Suppressor macrophage treated with lipopolysaccharide for 4 hours (primary cell): ENCODE results near the gene C1orf198.
"Not testable (repeated sequence)": the region's sequence is repeated elsewhere in the genome, so short reads cannot be mapped to it uniquely, and the experiment has no call there.

Source experiments
- DNase-seq: peaks from one replicate; pipeline ENCODE4 v3.0.0-alpha.2; 2020

C1orf198 gene

DNA sequence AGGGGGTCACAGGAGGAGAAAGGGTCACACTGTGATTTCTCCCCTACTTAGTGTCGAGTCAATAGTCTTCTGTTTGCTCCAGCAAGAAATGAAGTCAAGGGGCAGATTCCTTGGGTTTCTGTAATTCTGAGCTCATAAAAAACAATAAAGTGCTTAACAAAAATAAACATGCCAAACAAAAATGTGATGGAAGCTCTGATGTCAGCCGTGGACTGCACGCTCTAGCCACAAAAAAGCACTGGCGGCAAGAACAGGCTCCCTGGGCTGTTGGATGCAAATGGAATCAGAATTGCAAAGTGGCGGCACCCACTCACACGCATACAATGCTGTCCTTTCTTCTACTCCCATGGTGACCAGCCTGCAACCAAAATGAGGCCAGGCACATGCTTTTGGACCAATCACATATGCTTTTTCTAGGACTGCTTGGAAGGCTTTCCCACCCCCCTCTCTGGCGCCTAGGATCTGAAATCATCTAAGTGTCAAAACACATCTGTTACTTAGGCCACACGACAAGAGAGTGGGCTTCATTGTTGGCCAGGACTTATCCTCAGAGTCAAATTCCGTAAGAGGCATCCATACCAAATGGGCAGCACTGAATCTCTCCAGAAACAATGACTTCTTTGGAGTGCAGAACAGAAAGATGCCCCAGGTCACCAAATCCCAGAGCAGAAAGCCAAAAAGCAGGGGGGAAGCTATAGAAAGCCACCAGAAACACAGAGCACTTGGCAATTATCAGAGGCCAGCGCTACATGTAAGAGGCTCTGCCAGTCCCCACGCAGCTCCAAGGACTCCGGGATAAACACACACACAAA is 9.2 kb downstream of the C1orf198 start:
- DNase-seq: no peak

DNA sequence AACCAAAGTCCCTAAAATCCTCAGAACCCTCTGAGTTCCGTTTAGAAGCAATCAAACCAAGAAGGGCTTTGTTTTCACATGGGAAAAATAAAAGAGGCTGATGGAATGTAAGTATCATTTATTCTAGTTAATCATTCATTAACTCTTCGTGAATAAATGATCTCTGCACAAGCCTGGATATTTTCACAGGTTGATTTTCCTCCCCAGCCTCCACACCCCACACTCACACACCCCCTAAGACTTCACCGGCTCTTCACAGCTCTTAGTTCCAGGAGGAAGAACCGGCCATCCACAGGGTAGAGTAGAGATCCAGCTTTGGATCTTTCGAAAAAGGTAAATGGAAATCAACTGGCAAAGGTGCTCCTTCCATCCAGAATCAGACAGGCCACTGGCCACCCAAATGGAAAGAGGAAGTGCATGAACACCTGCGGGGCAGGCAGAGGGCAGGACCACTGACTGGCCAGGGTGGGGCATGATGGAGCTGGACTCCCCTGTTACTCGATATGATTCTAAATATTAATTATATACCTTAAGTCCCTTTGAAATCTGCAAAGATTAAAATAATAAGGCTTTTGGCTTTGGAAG is 10.0 kb downstream of the C1orf198 start:
- DNase-seq: no peak

DNA sequence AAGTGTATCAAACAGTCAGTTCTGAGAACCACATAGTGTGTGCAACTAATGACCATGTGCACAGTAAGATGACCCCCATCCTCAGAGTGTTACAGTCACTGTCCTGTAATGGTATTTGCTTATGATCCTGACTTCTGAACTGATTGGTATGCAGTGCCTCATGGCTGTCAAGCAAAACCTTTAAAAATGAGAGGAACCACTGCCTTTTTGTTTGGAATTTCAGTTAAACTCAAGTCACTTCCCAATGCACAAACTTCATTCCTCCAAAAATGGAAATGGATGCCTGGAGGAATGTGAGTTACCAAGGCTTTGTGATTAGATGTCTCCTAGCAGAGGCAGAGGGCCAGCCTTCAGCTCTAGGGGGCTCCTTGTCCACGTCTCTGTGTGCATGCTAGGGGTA is 10.5 kb downstream of the C1orf198 start:
- DNase-seq: no peak

DNA sequence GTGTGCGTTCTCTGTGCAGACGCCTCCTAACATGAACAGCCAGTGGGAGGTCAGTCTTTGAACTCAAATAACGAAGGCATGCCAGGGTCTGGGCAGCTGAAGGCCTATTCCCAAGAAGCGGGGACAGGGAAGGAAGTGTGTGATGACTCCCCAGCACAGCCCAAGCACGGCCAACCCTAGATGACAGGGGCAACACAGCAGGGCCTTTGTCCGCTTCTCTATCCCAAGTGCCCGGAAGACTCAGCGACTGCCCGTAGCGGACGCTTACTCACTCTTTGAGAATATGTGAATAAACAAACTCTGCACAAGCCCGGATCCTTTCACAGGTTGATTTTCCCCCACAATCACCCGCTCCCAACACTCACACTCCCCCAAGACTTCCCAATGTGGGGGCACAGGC is 11.2 kb downstream of the C1orf198 start:
- DNase-seq: no peak

DNA sequence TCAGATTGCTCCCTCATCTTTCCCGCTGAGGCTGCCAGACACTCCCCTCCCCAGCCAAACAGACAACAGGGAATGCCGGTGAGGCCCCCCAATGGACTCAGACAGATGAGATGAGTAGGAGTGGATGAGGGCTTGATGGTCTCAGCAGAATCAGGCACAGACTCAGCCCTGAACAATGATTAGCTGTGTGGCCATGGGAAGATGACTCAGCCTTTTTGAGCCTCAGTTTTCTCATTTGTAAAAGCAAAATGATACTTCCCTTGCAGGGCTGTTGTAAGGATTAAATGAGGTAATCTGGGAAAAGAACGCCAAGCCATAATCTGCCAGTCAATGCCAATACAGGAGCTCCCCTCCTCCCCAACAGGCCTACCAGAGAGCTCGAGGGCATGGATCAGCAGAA is 12.4 kb downstream of the C1orf198 start:
- DNase-seq: no peak

DNA sequence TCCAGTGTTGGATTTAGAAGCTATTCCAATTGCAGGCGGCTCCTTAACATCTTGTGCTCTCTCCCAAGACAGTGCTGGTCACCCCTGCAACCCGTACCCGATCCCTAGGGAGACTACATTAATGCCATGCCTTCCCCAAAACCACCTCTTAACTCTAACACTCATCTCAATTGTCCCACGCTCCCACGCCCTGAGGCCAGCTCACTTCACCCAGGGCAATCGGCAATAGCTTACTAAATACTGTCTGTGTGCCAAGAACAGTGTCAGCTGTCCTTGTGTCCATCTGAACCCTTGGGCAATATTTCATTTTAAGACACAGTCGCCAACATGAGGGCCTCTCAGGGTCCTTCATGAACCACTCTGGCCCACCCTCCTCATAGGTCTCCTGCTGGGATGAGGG is 13.9 kb downstream of the C1orf198 start:
- DNase-seq: no peak

DNA sequence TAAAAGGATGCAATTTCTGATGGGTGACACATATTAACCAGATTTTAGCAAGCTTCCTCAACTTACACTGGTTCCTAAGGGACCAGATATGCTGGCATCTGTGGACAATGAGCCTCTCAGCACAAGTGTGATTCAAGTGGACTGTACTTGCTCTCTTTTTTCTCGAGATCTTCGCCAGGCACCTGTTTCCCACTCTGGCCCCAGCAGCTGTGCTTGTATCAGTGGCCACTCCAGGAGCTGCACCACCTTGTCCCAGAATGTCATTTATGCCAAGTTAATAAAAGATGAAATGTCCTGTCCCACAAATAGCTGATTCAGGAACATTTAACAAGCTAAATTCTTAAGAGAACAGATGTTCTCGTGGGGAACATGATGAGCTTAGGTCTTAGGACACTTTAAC is 14.6 kb downstream of the C1orf198 start:
- DNase-seq: no peak

DNA sequence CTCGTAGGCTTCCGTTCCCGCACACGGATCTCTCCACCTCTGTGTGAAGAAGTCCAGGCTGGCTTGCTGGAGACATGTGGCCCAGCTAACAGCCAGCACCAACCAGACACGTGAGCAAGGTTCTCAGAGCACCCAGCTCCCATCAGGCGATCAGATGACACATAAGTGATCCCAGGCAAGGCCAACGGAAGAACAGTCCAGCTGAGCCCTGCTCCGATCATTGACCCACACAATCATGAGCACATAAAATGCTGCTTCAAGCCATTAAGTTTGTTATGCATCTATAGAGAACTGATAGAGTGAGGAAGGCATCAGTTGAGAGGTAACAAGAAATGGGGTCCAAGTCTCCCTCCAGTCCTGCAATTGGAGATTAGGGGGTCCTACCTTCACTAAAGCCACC is 15.4 kb downstream of the C1orf198 start:
- DNase-seq: no peak

DNA sequence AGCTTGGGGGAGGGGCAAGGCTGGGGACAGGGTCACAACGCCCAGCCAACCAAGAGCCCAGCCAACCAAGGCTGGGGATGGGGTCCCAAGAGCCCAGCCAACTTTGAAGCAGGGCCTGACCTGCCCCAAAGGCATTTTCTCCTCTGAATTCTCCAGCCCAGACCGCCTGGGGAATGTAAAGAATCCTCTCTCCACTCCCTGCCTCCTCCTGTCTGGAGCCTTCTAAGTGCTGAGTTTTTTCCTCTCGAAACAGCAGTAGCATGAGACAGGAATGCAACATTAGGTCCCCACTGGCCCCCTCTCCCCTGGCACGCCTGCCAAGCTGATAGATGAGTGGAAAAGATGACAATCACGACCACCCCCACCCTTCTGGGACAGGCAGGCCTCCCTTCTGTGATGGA is 17.0 kb downstream of the C1orf198 start:
- no peak for DNase-seq

DNA sequence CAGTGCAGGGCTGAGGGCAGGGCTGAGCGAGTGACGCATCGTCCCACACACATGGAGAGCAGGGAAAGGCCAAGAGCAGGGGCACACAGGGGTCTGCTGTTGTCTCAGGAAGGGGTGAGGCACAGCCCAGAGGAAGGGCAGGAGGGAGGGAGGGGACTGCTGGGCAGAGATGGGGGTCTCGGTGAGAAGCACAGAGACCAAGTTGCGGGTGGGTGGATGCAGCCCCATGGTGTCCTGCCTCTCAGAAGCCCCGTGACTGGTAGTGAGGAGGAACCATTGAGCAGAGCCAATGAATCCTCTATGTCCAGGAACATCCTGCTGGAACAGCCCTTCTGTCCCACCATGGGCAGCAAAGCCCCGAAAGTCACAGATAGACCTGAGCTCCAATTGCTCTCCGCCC is 17.8 kb downstream of the C1orf198 start:
- DNase-seq: no peak

DNA sequence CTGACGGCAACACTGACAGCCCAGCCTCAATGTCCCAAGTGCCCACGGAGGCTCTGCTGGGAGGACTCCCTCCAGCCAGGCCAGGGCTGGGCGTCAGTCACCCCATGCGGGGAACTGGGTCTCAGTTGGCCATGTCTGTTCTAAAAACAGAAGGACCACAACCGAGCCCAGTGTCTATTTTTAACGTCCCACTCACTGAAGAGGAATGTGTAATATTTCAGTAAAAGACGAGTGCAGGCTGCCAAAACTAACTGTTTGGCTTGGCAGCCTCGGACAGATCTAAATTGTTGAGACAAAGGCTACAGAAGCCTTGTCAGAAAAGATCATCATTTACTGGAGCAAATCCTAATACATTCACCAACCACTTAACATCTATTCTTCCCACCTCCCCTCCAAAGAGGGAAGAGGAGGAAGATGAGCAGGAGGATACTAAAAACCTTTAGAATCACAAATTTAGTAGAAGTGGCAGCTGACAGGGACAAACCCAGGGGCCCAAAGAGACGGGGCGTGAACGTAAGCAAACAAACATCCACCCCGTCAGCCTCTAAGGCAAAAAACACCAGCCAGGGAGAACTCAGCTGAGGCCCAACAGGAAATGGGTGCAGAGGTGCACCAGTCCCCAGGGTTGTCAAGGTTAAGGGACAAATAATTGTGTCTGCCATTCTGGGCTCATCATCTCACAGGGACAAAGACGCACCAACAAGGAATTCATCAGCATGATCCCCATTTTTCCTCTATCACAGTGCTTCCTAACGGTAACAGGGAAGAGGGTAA is 18.7 kb downstream of the C1orf198 start:
- DNase-seq: no peak

DNA sequence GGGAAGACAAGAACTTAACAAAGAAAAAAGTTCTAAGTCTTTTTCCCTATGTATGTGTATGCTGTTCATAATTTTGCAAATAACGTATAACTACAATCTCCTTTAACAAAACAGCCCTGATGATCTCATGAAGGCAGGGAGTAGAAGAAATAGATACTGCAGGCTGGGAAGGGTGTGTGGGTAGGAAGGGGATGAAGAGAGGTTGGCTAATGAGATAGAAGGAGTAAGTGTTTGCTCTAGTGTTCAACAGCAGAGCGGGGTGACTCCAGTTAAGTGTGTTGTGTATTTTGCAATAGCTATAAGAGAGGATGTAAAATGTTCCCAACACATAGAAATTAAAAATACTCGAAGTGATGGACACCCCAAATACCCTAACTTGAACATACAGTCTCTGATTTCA is 20.1 kb downstream of the C1orf198 start:
- no peak for DNase-seq

DNA sequence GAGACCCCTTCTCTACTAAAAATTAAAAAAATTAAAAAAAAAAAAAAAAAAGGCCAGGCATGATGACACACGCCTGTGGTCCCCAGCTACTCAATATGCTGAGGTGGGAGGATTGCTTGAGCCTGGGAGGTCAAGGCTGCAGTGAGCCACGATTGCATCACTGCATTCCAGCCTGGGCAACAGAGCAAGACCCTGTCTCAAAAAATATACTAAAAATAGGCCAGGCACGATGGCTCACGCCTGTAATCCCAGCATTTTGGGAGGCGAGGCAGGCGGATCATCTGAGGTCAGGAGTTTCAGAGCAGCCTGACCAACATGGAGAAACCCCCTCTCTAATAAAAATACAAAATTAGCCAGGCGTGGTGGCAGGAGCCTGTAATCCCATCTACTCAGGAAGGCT is 23.1 kb downstream of the C1orf198 start:
- DNase-seq: not testable (repeated sequence)

DNA sequence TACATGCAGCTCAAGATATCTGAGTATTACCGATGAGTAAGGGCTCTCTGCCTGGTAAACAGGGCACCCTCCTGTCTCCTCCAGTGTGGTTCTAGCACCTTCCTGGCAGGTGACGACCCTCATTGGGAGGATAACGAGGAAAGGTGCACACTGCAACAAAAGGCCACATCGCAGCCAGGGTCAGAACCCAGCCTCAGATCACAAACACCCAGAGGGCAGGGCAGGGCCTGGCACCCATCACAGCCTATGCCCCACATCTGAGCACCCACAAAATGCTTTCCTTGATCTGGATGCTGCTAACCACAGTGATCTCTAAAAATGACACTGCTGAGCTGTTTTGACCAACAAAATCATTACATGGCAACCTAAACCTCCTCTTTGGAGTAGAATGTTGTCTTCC is 23.8 kb downstream of the C1orf198 start:
- DNase-seq: no peak

DNA sequence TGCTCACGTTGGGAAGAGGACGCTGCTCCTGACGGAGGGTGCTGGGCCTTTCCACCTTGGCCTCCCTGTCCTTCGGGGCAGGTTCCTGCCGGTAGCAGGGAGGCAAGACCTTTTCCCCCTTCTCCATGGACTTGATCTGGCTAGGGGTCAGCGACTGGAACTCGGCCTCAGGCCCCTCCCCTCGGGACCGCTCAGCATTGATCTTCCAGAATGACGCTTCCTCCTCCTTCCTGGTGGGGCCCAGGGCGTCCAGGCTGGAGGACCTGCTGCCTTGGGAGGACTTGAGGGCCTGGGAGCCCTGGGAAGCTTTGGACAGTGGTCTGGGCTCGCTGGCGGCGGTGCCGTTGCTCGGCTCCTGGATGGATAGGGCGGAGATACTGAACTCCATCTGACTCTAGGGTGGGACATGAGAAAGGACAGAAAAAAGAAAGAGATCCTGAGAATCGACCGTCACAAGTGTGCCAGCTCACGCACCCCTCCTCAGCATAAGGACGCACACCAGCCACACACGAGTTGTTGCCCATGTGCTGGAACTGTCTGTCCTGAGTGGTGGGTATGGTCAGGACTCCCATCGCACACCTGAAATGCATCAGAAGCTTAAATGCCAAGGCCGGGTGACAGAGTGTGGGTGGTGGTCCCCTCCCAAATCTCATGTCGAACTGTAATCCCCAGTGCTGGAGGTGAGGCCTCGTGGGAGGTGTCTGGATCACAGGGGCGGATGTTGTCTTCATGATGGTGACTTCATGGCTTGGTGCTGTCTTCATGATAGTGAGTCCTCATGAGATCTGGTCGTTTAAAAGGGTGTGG is 24.6 kb downstream of the C1orf198 start:
- no peak for DNase-seq

DNA sequence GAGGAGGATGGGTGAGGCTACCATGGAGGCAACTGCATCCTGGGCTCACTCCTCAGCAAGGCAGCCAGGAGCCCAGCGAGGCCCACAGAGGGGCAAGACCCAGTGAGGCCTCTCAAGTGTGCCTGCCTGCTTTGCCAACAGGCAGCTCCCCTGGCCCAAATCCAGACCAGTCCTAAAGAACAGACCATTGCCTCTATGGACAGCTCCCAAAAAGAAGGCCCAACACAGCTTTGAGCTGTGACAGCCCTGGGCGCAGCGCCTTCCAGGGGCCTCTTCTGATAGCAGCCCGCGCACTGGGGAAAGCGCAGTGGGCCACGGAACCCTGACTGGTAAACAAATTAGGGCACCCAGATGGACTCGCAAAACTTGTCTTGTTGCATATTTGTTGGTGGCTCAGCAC is 25.5 kb downstream of the C1orf198 start:
- no peak for DNase-seq

DNA sequence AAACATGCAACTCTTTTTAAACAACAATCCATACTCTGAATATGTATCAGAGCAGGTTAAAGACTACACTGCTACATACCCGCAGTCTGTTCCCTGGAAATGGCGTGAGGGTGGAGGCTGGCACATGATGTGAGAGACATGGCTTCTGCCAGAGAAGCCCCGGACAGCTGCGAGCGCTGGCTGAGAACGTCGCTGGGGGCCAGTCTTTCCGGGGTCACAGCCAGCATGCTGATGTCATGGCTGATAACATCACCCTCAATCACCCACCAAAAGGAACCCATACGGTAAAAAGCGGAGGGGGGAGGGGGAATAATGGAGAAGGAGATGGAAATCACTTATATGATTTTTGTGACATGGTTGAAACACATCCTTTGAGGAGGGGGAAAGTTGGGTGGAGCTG is 29.1 kb downstream of the C1orf198 start:
- DNase-seq: no peak

DNA sequence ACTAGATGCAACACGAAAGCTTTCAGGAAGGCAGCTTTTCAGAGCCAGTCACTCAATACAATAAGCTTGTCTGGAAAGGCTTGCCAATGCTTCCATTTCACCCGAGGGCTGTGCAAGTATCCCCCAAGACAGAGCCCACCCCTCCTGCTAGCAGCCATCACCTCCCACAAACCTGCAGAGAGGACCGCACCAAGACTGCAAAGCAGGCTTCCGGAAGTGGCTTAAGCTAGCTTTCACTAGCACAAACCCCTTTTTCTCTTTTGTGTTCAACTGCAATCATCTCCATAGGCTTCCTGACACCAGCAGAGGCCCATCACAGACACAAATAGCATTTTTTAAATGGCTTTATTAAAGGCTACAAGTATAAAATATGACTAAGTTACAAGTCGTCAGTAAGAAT is 31.5 kb downstream of the C1orf198 start:
- DNase-seq: no peak

DNA sequence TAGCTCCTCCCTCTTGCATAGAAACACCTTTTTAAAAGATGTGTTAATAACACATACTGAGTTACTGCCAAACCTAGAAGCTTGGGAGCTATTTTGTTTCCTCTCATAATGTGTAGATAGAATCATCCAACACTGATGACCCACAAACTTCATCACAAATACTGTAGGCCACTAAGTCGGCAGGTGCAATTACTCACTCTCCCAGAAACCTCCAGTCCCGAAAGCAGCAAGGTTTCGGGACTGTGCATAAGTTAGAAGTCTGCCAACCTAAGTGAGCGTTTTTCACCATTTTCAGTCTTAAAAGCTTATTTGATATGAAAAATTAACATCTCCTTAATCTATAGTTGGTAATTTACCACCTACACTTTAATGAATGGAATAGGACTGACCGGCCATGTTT is 32.0 kb downstream of the C1orf198 start:
- no peak for DNase-seq

DNA sequence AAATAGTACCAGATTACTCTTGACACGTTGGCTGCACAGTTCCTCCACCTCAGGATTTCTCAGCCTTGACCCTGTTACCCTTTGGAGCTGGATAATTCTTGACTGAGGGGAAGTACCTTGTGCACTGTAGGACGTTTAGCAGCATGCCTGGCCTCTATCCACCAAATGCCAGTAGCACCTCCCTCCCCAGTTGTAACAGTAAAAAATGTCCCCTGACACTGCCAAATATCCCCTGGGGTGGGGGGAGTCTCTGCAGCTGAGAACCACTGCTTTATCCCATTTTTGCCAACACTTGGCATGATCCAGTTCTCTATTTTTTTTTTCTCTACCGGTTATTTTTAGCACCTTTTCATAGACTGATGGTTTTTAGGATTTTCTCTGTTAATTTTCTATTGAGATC is 34.0 kb downstream of the C1orf198 start:
- no peak for DNase-seq

DNA sequence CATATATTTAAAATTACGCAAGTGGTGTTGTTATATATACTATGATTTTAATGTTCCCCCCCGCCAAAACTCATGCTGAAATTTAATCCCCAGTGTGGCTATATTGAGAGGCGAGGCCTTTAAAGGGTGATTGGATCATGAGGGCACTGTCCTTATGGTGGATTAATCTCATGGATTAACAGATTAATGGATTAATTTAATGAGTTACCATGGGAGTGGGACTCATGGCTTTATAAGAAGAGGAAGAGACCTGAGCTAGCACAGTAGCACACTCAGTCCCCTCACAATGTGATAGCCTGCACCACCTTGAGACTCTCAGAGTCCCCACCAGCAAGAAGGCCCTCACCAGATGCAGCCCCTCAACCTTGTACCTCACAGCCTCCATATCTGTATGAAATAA is 34.8 kb downstream of the C1orf198 start:
- DNase-seq: no peak

DNA sequence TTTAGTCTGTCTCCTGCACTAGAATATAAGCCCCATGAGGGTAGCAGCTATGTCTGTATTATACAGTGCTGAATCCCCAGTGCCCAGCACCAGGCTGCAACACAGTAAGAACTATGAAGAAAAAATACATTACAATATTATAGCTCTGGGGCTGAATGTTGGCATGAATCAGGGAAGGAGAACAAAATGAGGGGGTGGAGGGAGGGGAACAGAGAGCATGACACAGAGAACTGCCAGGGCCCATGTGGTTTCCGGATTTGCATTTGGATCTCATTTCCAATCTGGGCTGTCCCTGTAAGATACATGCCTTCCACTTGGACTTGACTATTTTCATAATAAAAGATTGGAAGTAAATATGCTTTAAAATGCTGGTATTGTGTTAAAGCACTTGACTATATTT is 35.8 kb downstream of the C1orf198 start:
- DNase-seq: peak; percentile 22

DNA sequence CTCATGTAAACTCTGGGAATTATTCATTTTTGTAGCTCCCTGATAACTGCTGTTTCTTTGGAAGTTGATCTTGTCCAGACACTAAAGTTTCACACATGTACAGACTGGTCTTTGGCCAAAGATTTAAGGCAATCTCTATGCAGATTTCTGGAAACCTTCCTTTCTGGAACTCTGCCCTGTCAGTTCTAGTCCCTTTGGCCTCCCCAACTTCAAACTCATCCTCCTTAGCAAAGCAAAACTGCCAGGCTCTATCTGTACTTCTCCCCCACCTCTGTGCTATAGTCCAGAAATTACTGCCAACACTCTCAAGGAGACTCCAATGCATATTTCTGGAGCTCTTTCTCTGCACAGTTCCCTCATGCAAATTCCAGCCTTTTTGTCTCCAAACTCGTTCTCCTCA is 36.5 kb downstream of the C1orf198 start:
- no peak for DNase-seq
